HG03460 (cell line): ENCODE measurements around the gene SYK.

Experiments
- ATAC-seq: cut with Tn5 transposase; IDR thresholded peaks from one replicate; pipeline ENCODE4 v1.9.1; 2021; ENCODE audit not compliant: unreplicated experiment

The SYK gene

GRCh38 chr9:90821697-90822096 lies 20.1 kb downstream of the SYK start:
- no peak for ATAC-seq

GRCh38 chr9:90822866-90823265 lies 21.2 kb downstream of the SYK start:
- no peak for ATAC-seq

DNA sequence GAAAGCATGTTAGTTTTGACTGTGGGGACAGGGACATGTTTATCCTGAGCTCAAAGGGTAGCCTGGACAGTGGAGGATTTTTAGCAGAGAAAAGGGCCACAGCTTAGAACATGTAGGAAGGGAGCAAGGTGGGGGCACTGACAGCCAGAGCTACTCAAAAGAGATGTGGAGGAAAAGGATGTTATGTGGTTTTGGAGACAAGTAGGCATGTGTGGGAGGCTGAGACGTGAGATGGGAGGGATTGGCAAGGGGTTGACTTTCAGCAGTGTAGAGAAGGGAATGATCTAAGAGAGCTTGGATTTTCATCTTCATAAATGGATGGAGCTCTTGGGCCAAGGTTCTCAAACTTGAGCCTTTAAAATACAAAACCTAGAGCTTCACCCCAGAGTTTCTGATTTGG lies 24.0 kb downstream of the SYK start:
- ATAC-seq = no peak

DNA sequence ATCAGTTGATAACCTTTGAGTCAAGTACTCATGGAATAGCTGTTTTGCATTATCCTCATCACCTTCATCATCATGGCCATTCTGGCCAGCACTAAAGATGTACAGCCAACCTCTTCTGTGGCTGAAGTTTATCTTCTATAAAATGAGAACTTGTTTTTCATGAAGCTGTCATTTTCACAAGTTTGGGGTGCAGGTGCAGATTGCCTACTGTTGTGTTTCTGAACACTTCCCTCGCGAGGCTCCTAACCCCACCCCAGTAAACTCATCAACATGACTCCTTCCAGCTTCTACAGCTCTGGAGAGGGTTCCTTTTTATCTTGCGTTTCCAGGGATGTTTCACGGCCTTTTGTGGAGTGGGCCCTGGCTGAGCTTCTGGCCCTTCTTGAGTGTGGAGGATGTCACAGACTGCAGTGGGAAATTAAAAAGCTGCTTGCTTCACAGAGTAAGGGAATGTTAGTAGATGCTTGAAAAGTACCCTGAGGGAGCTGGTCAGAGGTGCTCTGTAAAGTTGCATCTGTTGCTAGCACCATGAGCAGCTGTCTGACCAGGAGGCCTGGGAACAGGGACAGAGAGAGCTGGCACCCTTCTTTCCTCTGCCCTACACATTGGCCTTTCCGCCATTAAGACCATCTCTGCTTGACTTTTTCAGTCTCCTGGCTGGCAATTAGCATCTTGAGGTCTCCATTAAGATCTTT lies 24.9 kb downstream of the SYK start:
- ATAC-seq = no peak

- ATAC-seq = peak; percentile 42
Observed at GRCh38 chr9:90827181-90827871, 25.7 kb downstream of the SYK start.

- ATAC-seq = no peak
Observed at GRCh38 chr9:90830051-90830450, 28.4 kb downstream of the SYK start.

- ATAC-seq = peak; percentile 60
Observed at GRCh38 chr9:90830977-90831376, 29.4 kb downstream of the SYK start.

GRCh38 chr9:90832261-90832660 lies 30.6 kb downstream of the SYK start:
- ATAC-seq = no peak

GRCh38 chr9:90834828-90835595 lies 33.4 kb downstream of the SYK start:
- ATAC-seq = no peak

DNA sequence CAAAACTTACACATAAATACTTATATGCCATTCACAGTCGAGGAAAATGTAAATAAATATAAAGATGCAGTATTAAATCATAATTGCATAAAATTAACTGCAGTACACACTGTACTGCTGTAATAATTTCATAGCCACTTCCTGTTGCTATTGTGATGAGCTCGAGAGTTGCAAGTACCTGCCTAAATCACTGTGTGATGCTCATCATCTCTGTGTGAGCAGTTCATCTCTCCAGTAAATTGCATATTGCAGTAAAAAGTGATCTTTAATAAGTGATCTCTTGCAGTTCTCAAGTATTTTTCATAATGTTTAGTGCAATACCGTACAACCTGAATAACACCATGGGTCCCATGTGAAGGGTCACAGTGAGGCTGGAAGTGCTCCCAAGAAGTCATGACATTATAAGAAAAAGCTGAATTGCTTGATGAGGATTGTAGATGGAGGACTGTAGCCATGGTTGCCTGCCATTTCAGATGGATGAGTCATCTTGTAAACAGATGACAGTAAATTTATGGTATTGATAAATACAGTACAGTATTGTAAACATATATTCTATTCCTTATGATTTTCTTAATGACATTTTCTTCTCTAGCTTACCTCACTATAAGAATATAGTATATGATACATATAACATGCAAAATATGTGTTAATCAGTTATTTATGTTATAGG lies 34.9 kb downstream of the SYK start:
- ATAC-seq = no peak

- no peak for ATAC-seq
Observed at GRCh38 chr9:90838098-90838497, 36.5 kb downstream of the SYK start.

GRCh38 chr9:90838581-90839154 lies 37.0 kb downstream of the SYK start:
- ATAC-seq = no peak

DNA sequence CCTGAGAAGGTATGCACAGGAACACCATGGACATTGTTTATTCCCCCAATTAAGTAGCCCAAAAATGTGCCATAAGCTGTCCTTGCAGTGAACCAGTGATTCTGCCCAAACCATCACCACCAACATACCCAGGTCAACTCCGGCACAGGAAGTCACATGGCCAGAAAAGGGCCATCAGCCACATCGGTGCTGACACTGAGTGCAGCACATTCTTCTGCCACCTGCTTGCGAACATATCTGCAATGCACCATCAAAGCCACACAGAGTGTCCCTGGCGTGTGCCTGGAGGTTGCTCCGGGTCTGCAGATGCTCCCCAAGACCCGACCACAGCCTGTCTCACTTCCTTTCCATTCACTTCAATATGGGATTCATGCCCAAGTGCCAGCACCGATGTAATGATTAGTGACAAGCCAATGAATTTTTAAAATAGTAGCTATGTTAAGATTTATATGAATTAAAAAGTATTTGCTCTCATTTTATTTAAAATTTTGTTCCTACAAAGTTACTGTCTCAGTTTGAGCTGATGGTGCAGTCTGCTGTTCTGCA lies 37.6 kb downstream of the SYK start:
- peak; percentile 52 for ATAC-seq

GRCh38 chr9:90840696-90841095 lies 39.1 kb downstream of the SYK start:
- no peak for ATAC-seq

- ATAC-seq = no peak
Observed at GRCh38 chr9:90841213-90841612, 39.6 kb downstream of the SYK start.

DNA sequence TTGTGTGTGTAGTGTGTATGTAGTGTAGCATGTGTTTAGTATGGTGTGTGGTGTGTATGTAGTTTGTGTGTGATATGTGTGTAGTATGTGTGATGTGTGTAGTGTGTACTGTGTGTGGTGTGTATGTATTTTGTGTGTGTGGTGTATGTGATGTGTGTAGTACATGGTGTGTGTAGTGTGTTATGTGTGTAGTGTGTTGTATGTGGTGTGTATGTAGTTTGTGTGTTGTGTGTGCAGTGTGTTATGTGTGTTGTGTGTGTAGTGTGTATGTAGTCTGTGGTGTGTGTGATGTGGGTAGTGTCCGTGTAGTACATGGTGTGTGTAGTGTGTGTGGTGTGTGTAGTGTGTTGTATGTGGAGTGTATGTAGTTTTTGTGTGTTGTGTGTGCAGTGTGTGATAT lies 40.0 kb downstream of the SYK start:
- ATAC-seq = no peak

GRCh38 chr9:90842176-90842777 lies 40.7 kb downstream of the SYK start:
- ATAC-seq = no peak

- ATAC-seq = no peak
Observed at GRCh38 chr9:90842996-90843395, 41.4 kb downstream of the SYK start.

DNA sequence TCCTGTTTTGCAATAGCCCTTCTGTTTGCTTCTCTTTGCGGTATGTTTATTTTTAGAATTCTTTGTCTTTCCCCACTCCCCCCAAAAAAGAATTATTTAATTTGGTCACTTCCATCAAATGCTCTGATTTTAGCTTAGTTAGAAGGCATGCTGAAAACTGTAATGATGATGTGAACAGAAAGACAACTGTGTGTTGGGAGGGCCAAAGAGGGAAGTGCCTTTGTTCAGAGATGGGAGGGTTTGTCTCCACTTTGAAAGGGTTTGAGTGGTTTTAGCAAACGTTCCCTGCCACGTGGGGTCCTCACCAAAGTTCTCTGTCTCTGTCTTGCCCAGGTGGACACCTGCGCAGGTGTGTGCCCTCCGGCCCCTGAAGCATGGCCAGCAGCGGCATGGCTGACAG lies 41.9 kb downstream of the SYK start:
- no peak for ATAC-seq

GRCh38 chr9:90844326-90844725 lies 42.7 kb downstream of the SYK start:
- ATAC-seq = no peak
